Neural cell (in vitro differentiated cells): ENCODE measurements around the gene CARS2. TPM values are rescaled to one million over a fixed set of nuclear protein-coding genes. Genes with fewer than 3 reads are reported as not detected.

ENCODE experiments used
- H2AFZ ChIP-seq: fragments of 200-600, 300-800 bp; sonication (generic), shearing (Covaris generic); 2 replicates; pipeline ENCODE4 v1.6.0; 2014; ENCODE audit warnings: low read depth, mild to moderate bottlenecking, antibody characterized with exemption, low read length, moderate library complexity
- H3F3A ChIP-seq: fragments of 200-600 bp; shearing (Covaris generic); 2 replicates; pipeline ENCODE4 v1.6.1; 2016; ENCODE audit warnings: mild to moderate bottlenecking, moderate library complexity, mixed read lengths, antibody characterized with exemption, low read length; ENCODE audit not compliant: insufficient read depth, poor library complexity, severe bottlenecking
- H3K27ac ChIP-seq: fragments of 200-600, 300-800 bp; sonication (generic), shearing (Covaris generic); 2 replicates; pipeline ENCODE4 v1.5.1; 2014; ENCODE audit warnings: mild to moderate bottlenecking, low read length, moderate library complexity
- H3K27me3 ChIP-seq: fragments of 300-800, 200-600 bp; sonication (generic), shearing (Covaris generic); 2 replicates; pipeline ENCODE4 v1.6.0; 2014; ENCODE audit warnings: mild to moderate bottlenecking, low read depth, low read length, moderate library complexity; ENCODE audit not compliant: insufficient read depth
- H3K36me3 ChIP-seq: fragments of 300-800, 200-600 bp; sonication (generic), shearing (Covaris generic); 2 replicates; pipeline ENCODE4 v1.5.1; 2014; ENCODE audit warnings: mild to moderate bottlenecking, antibody characterized with exemption, low read length, moderate library complexity; ENCODE audit not compliant: insufficient read depth
- H3K4me2 ChIP-seq: fragments of 300-800, 200-600 bp; sonication (generic), shearing (Covaris generic); 2 replicates; pipeline ENCODE4 v1.6.0; 2014; ENCODE audit warnings: mild to moderate bottlenecking, low read length
- H3K4me3 ChIP-seq: fragments of 300-800, 200-600 bp; sonication (generic), shearing (Covaris generic); 2 replicates; pipeline ENCODE4 v1.5.1; 2014; ENCODE audit warnings: mild to moderate bottlenecking, low read length, moderate library complexity
- H3K79me2 ChIP-seq: fragments of 200-600 bp; shearing (Covaris generic); replicated peaks from 2 replicates; pipeline ENCODE4 v1.6.0; 2014; ENCODE audit warnings: mild to moderate bottlenecking, low read length, moderate library complexity; ENCODE audit not compliant: insufficient read depth
- H3K9ac ChIP-seq: fragments of 300-800, 200-600 bp; sonication (generic), shearing (Covaris generic); 2 replicates; pipeline ENCODE4 v1.6.1; 2016; ENCODE audit warnings: mild to moderate bottlenecking, low read length, mixed read lengths
- H3K9me2 ChIP-seq: fragments of 200-600 bp; shearing (Covaris generic); 2 replicates; pipeline ENCODE4 v1.6.1; 2016; ENCODE audit warnings: mild to moderate bottlenecking, low read length, mixed read lengths; ENCODE audit not compliant: insufficient read depth
- H3K9me3 ChIP-seq: fragments of 200-600, 300-800 bp; sonication (generic), shearing (Covaris generic); 2 replicates; pipeline ENCODE4 v1.6.1; 2016; ENCODE audit warnings: mild to moderate bottlenecking, mixed run types, low read length, moderate library complexity, mixed read lengths
- H4K20me1 ChIP-seq: fragments of 200-600 bp; shearing (Covaris generic); 2 replicates; pipeline ENCODE4 v1.6.1; 2016; ENCODE audit warnings: mild to moderate bottlenecking, mixed run types; ENCODE audit not compliant: insufficient read depth
- CTCF ChIP-seq: fragments of 450-650 bp; IDR thresholded peaks from 2 replicates; pipeline ENCODE4 v1.5.1; 2014; ENCODE audit warnings: antibody characterized with exemption, mild to moderate bottlenecking, moderate library complexity; ENCODE audit not compliant: poor library complexity, severe bottlenecking
- EP300 ChIP-seq: fragments of 450-650 bp; conservative IDR thresholded peaks from 2 replicates; pipeline ENCODE4 v1.6.1; 2014; ENCODE audit warnings: antibody characterized with exemption, mild to moderate bottlenecking, moderate library complexity; ENCODE audit not compliant: poor library complexity, severe bottlenecking
- EZH2 ChIP-seq: fragments of 200-600, 300-800 bp; shearing (Covaris generic), sonication (generic); IDR thresholded peaks from 2 replicates; pipeline ENCODE4 v1.6.1; 2014; ENCODE audit warnings: antibody characterized with exemption, low read length, borderline replicate concordance, mild to moderate bottlenecking; ENCODE audit not compliant: insufficient read depth, poor library complexity, severe bottlenecking
- MXI1 ChIP-seq: fragments of 450-650 bp; conservative IDR thresholded peaks from 2 replicates; pipeline ENCODE4 v1.6.1; 2014; ENCODE audit warnings: antibody characterized with exemption, mild to moderate bottlenecking; ENCODE audit not compliant: poor library complexity, severe bottlenecking
- POLR2AphosphoS5 ChIP-seq: IDR thresholded peaks from 2 replicates; pipeline ENCODE4 v1.6.1; 2012
- RAD21 ChIP-seq: fragments of 450-650 bp; conservative IDR thresholded peaks from 2 replicates; pipeline ENCODE4 v1.6.1; 2014; ENCODE audit warnings: antibody characterized with exemption, mild to moderate bottlenecking, moderate library complexity
- REST ChIP-seq: IDR thresholded peaks from 2 replicates; pipeline ENCODE4 v1.6.1; 2012; ENCODE audit warnings: borderline replicate concordance
- SMC3 ChIP-seq: fragments of 450-650 bp; conservative IDR thresholded peaks from 2 replicates; pipeline ENCODE4 v1.6.1; 2014; ENCODE audit warnings: antibody characterized with exemption, mild to moderate bottlenecking, moderate library complexity; ENCODE audit not compliant: poor library complexity
- TAF1 ChIP-seq: IDR thresholded peaks from 2 replicates; pipeline ENCODE4 v1.6.1; 2012; ENCODE audit warnings: low read depth
- polyA plus RNA-seq: library from polyadenylated mRNA; depleted of rRNA; stranded (reverse); fragments of >200 nt; gene quantifications from 2 replicates; pipeline ENCODE4 v1.2.3, GENCODE V29; 2014

CARS2 gene
- polyA plus RNA-seq, 1 donor from 2014 or later, result 92.2 TPM

GRCh38 chr13:110628477-110628793 is 77.5 kb downstream of the CARS2 start:
- Histone ChIP-seq H2AFZ (no peak overlapping the region), H3K4me3 (no peak overlapping the region), H3K36me3 (no peaks in the 10 kb centered on the region), H3K9me2 (no peaks in the 10 kb centered on the region), H3K9ac (no peak overlapping the region), H3F3A (no peaks in the 10 kb centered on the region), H3K27ac (no peak overlapping the region), H3K9me3 (no peaks in the 10 kb centered on the region), H3K4me2 (no peak overlapping the region), H3K79me2 (no peaks in the 10 kb centered on the region), H3K27me3 (no peaks in the 10 kb centered on the region), H4K20me1 (no peaks in the 10 kb centered on the region)
- TF ChIP-seq RAD21, result no peak
- no peak for TF ChIP-seq SMC3
- no peak for TF ChIP-seq EZH2
- no peak for TF ChIP-seq REST
- no peak for TF ChIP-seq EP300
- no peak for TF ChIP-seq CTCF
- no peak for TF ChIP-seq POLR2AphosphoS5
- TF ChIP-seq TAF1, result no peak
- no peak for TF ChIP-seq MXI1

- Histone ChIP-seq H3K9ac (no peak overlapping the region), H3K27me3 (no peaks in the 10 kb centered on the region), H3K4me3 (no peak overlapping the region), H3K27ac (no peak overlapping the region), H4K20me1 (no peaks in the 10 kb centered on the region), H3K79me2 (no peaks in the 10 kb centered on the region), H2AFZ (no peak overlapping the region), H3K4me2 (no peak overlapping the region), H3K36me3 (no peaks in the 10 kb centered on the region), H3K9me2 (no peaks in the 10 kb centered on the region), H3F3A (no peaks in the 10 kb centered on the region), H3K9me3 (no peaks in the 10 kb centered on the region)
- TF ChIP-seq SMC3 (no peak), EZH2 (no peak), CTCF (no peak), TAF1 (no peak), RAD21 (no peak), EP300 (no peak), POLR2AphosphoS5 (no peak), MXI1 (no peak), REST (no peak)
These were observed 78.0 kb downstream of the CARS2 start for GRCh38 chr13:110627761-110628476.
